ENCODE data around the gene ZBTB7C. TPM values are rescaled to one million over a fixed set of nuclear protein-coding genes. Genes with fewer than 3 reads are reported as not detected.

Gene ZBTB7C
- polyA plus RNA-seq, 1 of the 3 experiments (the other 2 are of a cell fraction), result 0.05 TPM

DNA sequence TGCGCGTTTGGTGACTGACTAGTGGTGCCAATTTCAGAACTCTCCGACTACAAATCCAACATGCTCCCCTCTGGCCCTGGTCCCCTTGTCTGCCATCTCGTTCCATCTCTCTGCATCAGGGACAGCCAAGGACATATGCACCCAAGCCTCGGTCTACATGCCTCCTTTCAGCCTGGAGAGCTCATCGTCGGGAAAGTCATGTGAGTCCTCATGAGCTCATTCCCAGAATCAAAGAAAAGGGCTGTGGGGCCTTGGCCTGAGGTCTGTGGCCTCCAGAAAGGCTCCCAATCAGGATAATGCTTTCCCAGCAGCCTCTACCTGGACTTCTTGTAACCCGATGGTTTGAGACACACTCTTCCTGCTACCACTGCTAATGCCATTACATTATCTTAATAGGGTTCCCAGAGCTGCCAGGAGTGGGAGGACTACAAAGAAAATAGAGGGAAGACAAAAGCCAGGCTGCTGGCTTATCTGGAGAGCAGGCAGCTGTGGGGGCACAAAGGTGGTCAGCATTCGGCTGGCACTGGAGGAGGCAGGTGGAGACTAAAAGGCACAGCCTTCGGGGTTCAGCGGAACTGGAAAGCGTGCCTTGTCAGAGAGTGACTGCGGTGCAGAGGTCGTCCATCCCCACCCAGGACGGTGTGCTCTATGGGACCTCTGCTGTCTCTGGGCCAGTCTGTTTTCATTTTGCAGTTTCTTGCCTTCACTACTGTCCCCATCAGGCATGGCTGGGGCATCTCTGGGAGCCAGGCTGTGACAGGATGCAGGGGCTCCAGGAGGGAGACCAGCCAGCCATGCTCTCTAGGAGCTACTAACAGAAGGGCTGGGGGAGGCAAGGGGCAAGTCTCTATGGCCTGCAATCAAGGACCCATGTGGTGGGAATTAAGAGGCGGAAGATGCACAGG is 374.3 kb downstream of the ZBTB7C start (continued):
- TF ChIP-seq, protein P1, sequence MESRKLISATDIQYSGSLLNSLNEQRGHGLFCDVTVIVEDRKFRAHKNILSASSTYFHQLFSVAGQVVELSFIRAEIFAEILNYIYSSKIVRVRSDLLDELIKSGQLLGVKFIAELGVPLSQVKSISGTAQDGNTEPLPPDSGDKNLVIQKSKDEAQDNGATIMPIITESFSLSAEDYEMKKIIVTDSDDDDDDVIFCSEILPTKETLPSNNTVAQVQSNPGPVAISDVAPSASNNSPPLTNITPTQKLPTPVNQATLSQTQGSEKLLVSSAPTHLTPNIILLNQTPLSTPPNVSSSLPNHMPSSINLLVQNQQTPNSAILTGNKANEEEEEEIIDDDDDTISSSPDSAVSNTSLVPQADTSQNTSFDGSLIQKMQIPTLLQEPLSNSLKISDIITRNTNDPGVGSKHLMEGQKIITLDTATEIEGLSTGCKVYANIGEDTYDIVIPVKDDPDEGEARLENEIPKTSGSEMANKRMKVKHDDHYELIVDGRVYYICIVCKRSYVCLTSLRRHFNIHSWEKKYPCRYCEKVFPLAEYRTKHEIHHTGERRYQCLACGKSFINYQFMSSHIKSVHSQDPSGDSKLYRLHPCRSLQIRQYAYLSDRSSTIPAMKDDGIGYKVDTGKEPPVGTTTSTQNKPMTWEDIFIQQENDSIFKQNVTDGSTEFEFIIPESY (IDR thresholded peaks at IDR 0.05; ENCODE audit: borderline replicate concordance, low read depth), result no peak
- TF ChIP-seq EZH2phosphoT487 (IDR thresholded peaks at IDR 0.05; ENCODE audit: borderline replicate concordance, low read depth) (no peak), TCF12 (IDR thresholded peaks at IDR 0.05) (peak; percentile 75), ELF1 (IDR thresholded peaks at IDR 0.05) (no peak), RXRA (IDR thresholded peaks at IDR 0.05; ENCODE audit: borderline replicate concordance, low read depth) (no peak), POLR2AphosphoS5 (IDR thresholded peaks at IDR 0.05; ENCODE audit: low read depth, low read length) (peak; percentile 34; the same call in 1 of the 2 replicates), RCOR1 (IDR thresholded peaks at IDR 0.05; ENCODE audit: low read length) (peak; percentile 95), RAD21 (IDR thresholded peaks at IDR 0.05; ENCODE audit: low read length) (peak; percentile 20), NFIC (IDR thresholded peaks at IDR 0.05; ENCODE audit: borderline replicate concordance) (no peak), CHD2 (IDR thresholded peaks at IDR 0.05; ENCODE audit: low read length, partially characterized antibody) (peak; percentile 87), FOSL2 (IDR thresholded peaks at IDR 0.05; ENCODE audit: borderline replicate concordance, low read depth) (no peak), FOXM1 (IDR thresholded peaks at IDR 0.05; ENCODE audit: low read depth) (no peak), MXI1 (IDR thresholded peaks at IDR 0.05; ENCODE audit: low read depth, low read length) (peak; percentile 57; the same call in 1 of the 2 replicates), JUND (IDR thresholded peaks at IDR 0.05) (no peak), MEF2A (IDR thresholded peaks at IDR 0.05; ENCODE audit: borderline replicate concordance, low read depth) (no peak), TEAD4 (IDR thresholded peaks at IDR 0.05; ENCODE audit: borderline replicate concordance, insufficient read depth) (no peak), SIN3A (IDR thresholded peaks at IDR 0.05; ENCODE audit: borderline replicate concordance, low read depth, low read length) (no peak), SMC3 (IDR thresholded peaks at IDR 0.05; ENCODE audit: low read depth, low read length) (no peak)
- TF ChIP-seq, protein P2, sequence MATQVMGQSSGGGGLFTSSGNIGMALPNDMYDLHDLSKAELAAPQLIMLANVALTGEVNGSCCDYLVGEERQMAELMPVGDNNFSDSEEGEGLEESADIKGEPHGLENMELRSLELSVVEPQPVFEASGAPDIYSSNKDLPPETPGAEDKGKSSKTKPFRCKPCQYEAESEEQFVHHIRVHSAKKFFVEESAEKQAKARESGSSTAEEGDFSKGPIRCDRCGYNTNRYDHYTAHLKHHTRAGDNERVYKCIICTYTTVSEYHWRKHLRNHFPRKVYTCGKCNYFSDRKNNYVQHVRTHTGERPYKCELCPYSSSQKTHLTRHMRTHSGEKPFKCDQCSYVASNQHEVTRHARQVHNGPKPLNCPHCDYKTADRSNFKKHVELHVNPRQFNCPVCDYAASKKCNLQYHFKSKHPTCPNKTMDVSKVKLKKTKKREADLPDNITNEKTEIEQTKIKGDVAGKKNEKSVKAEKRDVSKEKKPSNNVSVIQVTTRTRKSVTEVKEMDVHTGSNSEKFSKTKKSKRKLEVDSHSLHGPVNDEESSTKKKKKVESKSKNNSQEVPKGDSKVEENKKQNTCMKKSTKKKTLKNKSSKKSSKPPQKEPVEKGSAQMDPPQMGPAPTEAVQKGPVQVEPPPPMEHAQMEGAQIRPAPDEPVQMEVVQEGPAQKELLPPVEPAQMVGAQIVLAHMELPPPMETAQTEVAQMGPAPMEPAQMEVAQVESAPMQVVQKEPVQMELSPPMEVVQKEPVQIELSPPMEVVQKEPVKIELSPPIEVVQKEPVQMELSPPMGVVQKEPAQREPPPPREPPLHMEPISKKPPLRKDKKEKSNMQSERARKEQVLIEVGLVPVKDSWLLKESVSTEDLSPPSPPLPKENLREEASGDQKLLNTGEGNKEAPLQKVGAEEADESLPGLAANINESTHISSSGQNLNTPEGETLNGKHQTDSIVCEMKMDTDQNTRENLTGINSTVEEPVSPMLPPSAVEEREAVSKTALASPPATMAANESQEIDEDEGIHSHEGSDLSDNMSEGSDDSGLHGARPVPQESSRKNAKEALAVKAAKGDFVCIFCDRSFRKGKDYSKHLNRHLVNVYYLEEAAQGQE (IDR thresholded peaks at IDR 0.05; ENCODE audit: low read depth, low read length), result no peak
- TF ChIP-seq, protein P3, sequence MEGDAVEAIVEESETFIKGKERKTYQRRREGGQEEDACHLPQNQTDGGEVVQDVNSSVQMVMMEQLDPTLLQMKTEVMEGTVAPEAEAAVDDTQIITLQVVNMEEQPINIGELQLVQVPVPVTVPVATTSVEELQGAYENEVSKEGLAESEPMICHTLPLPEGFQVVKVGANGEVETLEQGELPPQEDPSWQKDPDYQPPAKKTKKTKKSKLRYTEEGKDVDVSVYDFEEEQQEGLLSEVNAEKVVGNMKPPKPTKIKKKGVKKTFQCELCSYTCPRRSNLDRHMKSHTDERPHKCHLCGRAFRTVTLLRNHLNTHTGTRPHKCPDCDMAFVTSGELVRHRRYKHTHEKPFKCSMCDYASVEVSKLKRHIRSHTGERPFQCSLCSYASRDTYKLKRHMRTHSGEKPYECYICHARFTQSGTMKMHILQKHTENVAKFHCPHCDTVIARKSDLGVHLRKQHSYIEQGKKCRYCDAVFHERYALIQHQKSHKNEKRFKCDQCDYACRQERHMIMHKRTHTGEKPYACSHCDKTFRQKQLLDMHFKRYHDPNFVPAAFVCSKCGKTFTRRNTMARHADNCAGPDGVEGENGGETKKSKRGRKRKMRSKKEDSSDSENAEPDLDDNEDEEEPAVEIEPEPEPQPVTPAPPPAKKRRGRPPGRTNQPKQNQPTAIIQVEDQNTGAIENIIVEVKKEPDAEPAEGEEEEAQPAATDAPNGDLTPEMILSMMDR (IDR thresholded peaks at IDR 0.05), result no peak
- TF ChIP-seq, protein P4, sequence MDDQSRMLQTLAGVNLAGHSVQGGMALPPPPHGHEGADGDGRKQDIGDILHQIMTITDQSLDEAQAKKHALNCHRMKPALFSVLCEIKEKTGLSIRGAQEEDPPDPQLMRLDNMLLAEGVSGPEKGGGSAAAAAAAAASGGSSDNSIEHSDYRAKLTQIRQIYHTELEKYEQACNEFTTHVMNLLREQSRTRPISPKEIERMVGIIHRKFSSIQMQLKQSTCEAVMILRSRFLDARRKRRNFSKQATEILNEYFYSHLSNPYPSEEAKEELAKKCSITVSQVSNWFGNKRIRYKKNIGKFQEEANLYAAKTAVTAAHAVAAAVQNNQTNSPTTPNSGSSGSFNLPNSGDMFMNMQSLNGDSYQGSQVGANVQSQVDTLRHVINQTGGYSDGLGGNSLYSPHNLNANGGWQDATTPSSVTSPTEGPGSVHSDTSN (IDR thresholded peaks at IDR 0.05), result no peak

All from SK-N-SH (cell line).